Activated CD4-positive, alpha-beta T cell treated with anti-CD3 and anti-CD28 coated beads, Interleukin-2, amount 50 U/mL, for 48 hours (primary cell): Measurements from ENCODE around the gene ZNF496.
"Not testable (repeated sequence)": the region's sequence is repeated elsewhere in the genome, so short reads cannot be mapped to it uniquely, and the experiment has no call there.

ENCODE experiments used
- DNase-seq, 2 experiments: peaks; one replicate each; pipeline ENCODE4 v3.0.0-alpha.2; 2020

The ZNF496 gene

GRCh38 chr1:247291161-247291560 lies 40.5 kb downstream of the ZNF496 start:
- no peak for DNase-seq

GRCh38 chr1:247290576-247290975 lies 41.1 kb downstream of the ZNF496 start:
- no peak for DNase-seq

GRCh38 chr1:247289274-247289892 lies 42.3 kb downstream of the ZNF496 start:
- not testable (repeated sequence) for DNase-seq

GRCh38 chr1:247288341-247288740 lies 43.3 kb downstream of the ZNF496 start:
- DNase-seq: no peak

GRCh38 chr1:247287460-247287859 lies 44.2 kb downstream of the ZNF496 start:
- DNase-seq: no peak

GRCh38 chr1:247286134-247286670 lies 45.5 kb downstream of the ZNF496 start:
- no peak for DNase-seq

- no peak for DNase-seq
These were observed 50.6 kb downstream of the ZNF496 start for GRCh38 chr1:247281001-247281574.

- no peak for DNase-seq
These were observed 54.5 kb downstream of the ZNF496 start for GRCh38 chr1:247277191-247277590.

GRCh38 chr1:247274605-247275256 lies 56.9 kb downstream of the ZNF496 start:
- DNase-seq: no peak

- no peak for DNase-seq
These were observed 58.7 kb downstream of the ZNF496 start for GRCh38 chr1:247273013-247273412.

- no peak for DNase-seq
These were observed 61.7 kb downstream of the ZNF496 start for GRCh38 chr1:247270003-247270402.

- DNase-seq: no peak
These were observed 62.5 kb downstream of the ZNF496 start for GRCh38 chr1:247269133-247269532.

- no peak for DNase-seq
These were observed 63.1 kb downstream of the ZNF496 start for GRCh38 chr1:247268390-247269045.

- DNase-seq: no peak
These were observed 65.6 kb downstream of the ZNF496 start for GRCh38 chr1:247266053-247266452.

- not testable (repeated sequence) for DNase-seq
These were observed 75.9 kb downstream of the ZNF496 start, which contains the start of gene VN1R5 for GRCh38 chr1:247255772-247256171. VN1R5 (plus strand) TSS chr1:247256072.

- no peak for DNase-seq
These were observed 84.1 kb downstream of the ZNF496 start for GRCh38 chr1:247247568-247247967.
